Activated CD8-positive, alpha-beta T cell treated with anti-CD3 and anti-CD28 coated beads, Interleukin-2, amount 10 ng/mL, durations not matched to agents 7 days and 5 days (primary cell): ENCODE results near the gene CAMK2D. TPM values are rescaled to one million over a fixed set of nuclear protein-coding genes. Genes with fewer than 3 reads are reported as not detected.

Source experiments
- ATAC-seq: fragments of 150-1000 bp; cut with Tn5 transposase; one replicate; pipeline ENCODE4 v1.10.0; 2021; ENCODE audit warnings: moderate library complexity
- CTCF ChIA-PET: fragments of 350-600 bp; sonication (Branson Sonifier 250); formaldehyde crosslinking; loops from one replicate; lab custom pipeline; 2021; ENCODE audit warnings: antibody characterized with exemption; lab: Charles Lee
- POLR2A ChIA-PET: fragments of 350-600 bp; sonication (Branson Sonifier 250); formaldehyde crosslinking; loops from one replicate; lab custom pipeline; 2021; ENCODE audit warnings: antibody characterized with exemption; lab: Charles Lee
- DNase-seq: peaks from one replicate; pipeline ENCODE4 v3.0.0-alpha.2; 2020
- H3K27ac Mint-ChIP-seq: one replicate; pipeline ENCODE4 v1.8.0; 2021; ENCODE audit warnings: mild to moderate bottlenecking, mixed read lengths
- H3K27me3 Mint-ChIP-seq: one replicate; pipeline ENCODE4 v1.8.0; 2021; ENCODE audit warnings: low read depth, mixed read lengths
- H3K36me3 Mint-ChIP-seq: one replicate; pipeline ENCODE4 v1.8.0; 2021; ENCODE audit warnings: low read depth, mixed read lengths
- H3K4me1 Mint-ChIP-seq: one replicate; pipeline ENCODE4 v1.8.0; 2021; ENCODE audit warnings: low read depth, mixed read lengths
- H3K4me3 Mint-ChIP-seq: one replicate; pipeline ENCODE4 v1.8.0; 2021; ENCODE audit warnings: mild to moderate bottlenecking, mixed read lengths
- H3K9me3 Mint-ChIP-seq: one replicate; pipeline ENCODE4 v1.8.0; 2022; ENCODE audit warnings: mixed read lengths; ENCODE audit not compliant: insufficient read depth
- total RNA-seq, 2 experiments: library from RNA; stranded (reverse); gene quantifications; one replicate each; pipeline ENCODE4 v1.2.3, GENCODE V29; 2021

The CAMK2D gene
- total RNA-seq, 2 experiments from 2014 or later, result 30.7 to 31.1 TPM

GRCh38 chr4:113762186-113763028 lies 869 bp upstream of the CAMK2D start:
- Mint-ChIP-seq H3K36me3 (peaks cover 17% of the 10 kb centered on the region), H3K4me1 (peaks cover 32% of the 10 kb centered on the region), H3K4me3 (peak overlapping the region; percentile 93), H3K9me3 (no peaks in the 10 kb centered on the region), H3K27ac (peak overlapping the region; percentile 100), H3K27me3 (no peaks in the 10 kb centered on the region)
- peak; percentile 71 for ATAC-seq
- ChIA-PET CTCF (interaction anchor here (1.2 to 2.0 kb wide), 2 partner anchors 11 to 215 kb away, joined by 3 to 9 read pairs; no protein-coding TSS in a partner anchor), POLR2A (interaction anchor here (0.6 to 1.8 kb wide), 8 partner anchors 9 to 933 kb away, joined by 3 to 7 read pairs (median 3); no protein-coding TSS in a partner anchor)
- peak; percentile 100 for DNase-seq

DNA sequence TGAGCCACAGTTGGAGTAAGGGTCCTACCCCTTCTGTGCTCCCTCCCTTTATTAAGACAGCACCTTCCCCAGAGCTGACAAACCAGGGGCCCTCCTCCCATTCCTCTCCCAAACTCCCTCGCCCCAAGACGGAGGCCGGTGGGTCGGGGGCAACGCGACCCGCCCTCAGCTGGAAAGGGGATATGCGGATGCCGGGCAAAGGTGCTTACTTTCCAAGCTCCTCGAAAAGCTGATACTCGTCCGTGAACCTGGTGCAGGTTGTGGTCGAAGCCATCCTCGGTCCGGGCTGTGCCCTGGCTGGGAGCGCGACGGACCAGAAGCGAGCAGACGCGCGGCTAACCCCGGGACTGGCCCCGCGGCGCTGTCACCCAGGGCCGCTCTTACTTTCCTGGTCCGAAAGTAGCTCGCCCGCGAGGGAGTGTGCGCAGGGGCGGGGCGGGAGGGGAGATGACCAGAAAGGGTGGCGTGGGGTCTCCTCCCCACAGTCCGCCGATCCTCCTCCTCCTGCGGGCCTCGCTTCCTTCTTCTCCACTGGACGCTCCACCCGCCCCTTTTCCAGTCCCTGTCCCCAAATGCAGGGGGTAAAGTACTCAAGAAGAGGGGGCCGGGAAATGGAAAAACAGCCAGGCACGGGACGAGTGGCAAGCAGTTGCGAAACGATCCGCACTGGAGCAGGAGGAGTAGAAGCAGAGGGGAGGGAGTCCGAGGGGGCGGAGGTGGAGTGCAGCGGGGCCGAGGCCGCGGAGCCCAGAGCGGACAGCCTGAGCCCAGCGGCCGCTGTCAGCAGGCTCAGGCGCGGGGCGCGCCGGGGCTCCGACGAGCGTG lies 531 bp downstream of the CAMK2D start:
- peaks cover 37% of the 10 kb centered on the region for H3K4me1 Mint-ChIP-seq
- ChIA-PET CTCF (interaction anchor here (0.7 to 1.5 kb wide), 7 partner anchors 76 to 366 kb away, joined by 3 to 7 read pairs (median 3); no protein-coding TSS in a partner anchor), POLR2A (interaction anchor here (0.7 to 2.4 kb wide), 8 partner anchors 9 to 213 kb away, joined by 3 to 10 read pairs (median 4); no protein-coding TSS in a partner anchor)
- peaks cover 25% of the 10 kb centered on the region for H3K36me3 Mint-ChIP-seq
- H3K4me3 Mint-ChIP-seq, result peak overlapping the region; percentile 93
- no peaks in the 10 kb centered on the region for H3K9me3 Mint-ChIP-seq
- peak overlapping the region; percentile 100 for H3K27ac Mint-ChIP-seq
- DNase-seq, result peak; percentile 57
- H3K27me3 Mint-ChIP-seq, result no peaks in the 10 kb centered on the region
- peak; percentile 34 for ATAC-seq

DNA sequence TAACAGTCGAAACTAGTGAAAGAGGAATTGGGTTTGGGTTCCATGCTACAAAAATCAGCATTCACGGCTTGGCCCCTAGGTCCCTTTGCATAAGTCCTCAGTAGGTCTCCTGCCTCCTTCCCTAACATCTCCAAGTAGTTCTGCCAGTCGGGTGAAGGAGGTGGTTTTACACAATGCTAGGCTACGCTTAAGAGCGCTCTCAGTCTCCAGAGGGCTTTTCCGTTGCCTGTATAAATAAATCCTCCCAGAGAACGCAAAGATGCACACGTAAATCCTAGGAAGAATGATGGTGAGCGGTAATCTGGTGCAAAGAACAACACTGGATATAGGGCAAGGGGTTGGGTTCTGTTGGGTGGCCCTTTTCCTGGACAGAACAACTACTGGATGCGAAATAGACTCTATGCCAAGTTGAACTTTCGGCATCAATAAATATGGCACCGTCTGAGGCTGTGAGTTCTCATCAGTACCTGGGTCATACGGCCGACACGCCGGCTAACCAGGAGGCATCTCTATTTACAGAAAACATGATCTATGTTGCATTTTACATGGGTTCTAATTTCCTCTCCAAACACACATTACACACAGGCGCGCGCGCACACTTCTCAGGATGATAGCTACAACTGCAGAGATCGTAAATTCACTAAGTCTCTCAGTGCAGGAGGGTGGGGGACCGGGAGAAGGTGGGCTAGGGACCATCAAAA lies 1.3 kb downstream of the CAMK2D start:
- H3K4me3 Mint-ChIP-seq, result peak overlapping the region; percentile 93
- ATAC-seq (no peak), DNase-seq (peak; percentile 50)
- peaks cover 41% of the 10 kb centered on the region for H3K4me1 Mint-ChIP-seq
- ChIA-PET POLR2A (interaction anchor here (0.7 to 2.4 kb wide), 9 partner anchors 8 to 213 kb away, joined by 3 to 10 read pairs (median 4); no protein-coding TSS in a partner anchor), CTCF (interaction anchor here (0.6 to 1.7 kb wide), 9 partner anchors 76 to 366 kb away, joined by 3 to 7 read pairs (median 3); no protein-coding TSS in a partner anchor)
- H3K27me3 Mint-ChIP-seq, result no peaks in the 10 kb centered on the region
- no peaks in the 10 kb centered on the region for H3K9me3 Mint-ChIP-seq
- peak overlapping the region; percentile 100 for H3K27ac Mint-ChIP-seq
- H3K36me3 Mint-ChIP-seq, result peaks cover 31% of the 10 kb centered on the region

- DNase-seq (no peak), ATAC-seq (no peak)
- peak overlapping the region; percentile 93 for H3K4me3 Mint-ChIP-seq
- H3K4me1 Mint-ChIP-seq, result peaks cover 44% of the 10 kb centered on the region
- no peaks in the 10 kb centered on the region for H3K27me3 Mint-ChIP-seq
- POLR2A ChIA-PET, result interaction anchor here (0.8 to 2.4 kb wide), 3 partner anchors 75 to 212 kb away, joined by 3 to 10 read pairs (median 5); no protein-coding TSS in a partner anchor
- no peaks in the 10 kb centered on the region for H3K9me3 Mint-ChIP-seq
- CTCF ChIA-PET, result interaction anchor here (0.6 to 1.7 kb wide), 3 partner anchors 177 to 212 kb away, joined by 3 to 7 read pairs (median 3); no protein-coding TSS in a partner anchor
- peak overlapping the region; percentile 100 for H3K27ac Mint-ChIP-seq
- H3K36me3 Mint-ChIP-seq, result peaks cover 35% of the 10 kb centered on the region
Observed at GRCh38 chr4:113759696-113760093, 1.8 kb downstream of the CAMK2D start.

DNA sequence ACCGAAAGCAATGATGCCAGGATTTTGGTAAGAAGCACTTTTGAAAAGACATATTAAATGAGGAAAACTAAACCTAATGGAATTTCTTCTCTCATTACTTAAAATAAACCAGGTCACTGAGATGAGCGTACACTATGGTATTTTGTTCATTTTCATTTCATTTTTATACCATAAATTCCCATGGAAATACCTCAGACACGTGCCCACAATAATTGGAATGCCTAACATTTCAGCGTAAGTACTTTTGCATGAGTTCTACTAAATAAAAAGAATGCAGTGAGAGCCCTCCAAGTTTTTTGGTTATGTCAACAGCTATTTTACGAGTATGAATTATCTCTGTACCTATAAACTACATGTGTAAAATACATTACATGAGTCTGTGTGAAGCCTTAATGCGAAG lies 3.2 kb downstream of the CAMK2D start:
- ChIA-PET CTCF (interaction anchor here (0.9 to 1.7 kb wide), 5 partner anchors 19 to 211 kb away, joined by 3 to 8 read pairs (median 3); no protein-coding TSS in a partner anchor), POLR2A (interaction anchor here (0.8 to 1.0 kb wide), 2 partner anchors 74 to 78 kb away, joined by 3 to 4 read pairs; no protein-coding TSS in a partner anchor)
- H3K27me3 Mint-ChIP-seq, result no peaks in the 10 kb centered on the region
- ATAC-seq (no peak), DNase-seq (no peak)
- peak overlapping the region; percentile 93 for H3K4me3 Mint-ChIP-seq
- H3K9me3 Mint-ChIP-seq, result no peaks in the 10 kb centered on the region
- H3K36me3 Mint-ChIP-seq, result peaks cover 37% of the 10 kb centered on the region
- peak overlapping the region; percentile 70 for H3K27ac Mint-ChIP-seq
- peaks cover 44% of the 10 kb centered on the region for H3K4me1 Mint-ChIP-seq

- Mint-ChIP-seq H3K36me3 (peaks cover 42% of the 10 kb centered on the region), H3K4me1 (peaks cover 42% of the 10 kb centered on the region), H3K27ac (peak overlapping the region; percentile 70), H3K9me3 (no peaks in the 10 kb centered on the region), H3K27me3 (no peaks in the 10 kb centered on the region), H3K4me3 (peak overlapping the region; percentile 93)
- DNase-seq (no peak), ATAC-seq (no peak)
- POLR2A ChIA-PET, result interaction anchor here (1.0 kb wide), 1 partner anchor 210 kb away, joined by 3 read pairs; no protein-coding TSS in a partner anchor
- CTCF ChIA-PET, result interaction anchor here (1.0 kb wide), 1 partner anchor 121 kb away, joined by 4 read pairs; no protein-coding TSS in a partner anchor
Observed at GRCh38 chr4:113757486-113757885, 4.1 kb downstream of the CAMK2D start.

- no peak for DNase-seq
- peak overlapping the region; percentile 19 for H3K4me3 Mint-ChIP-seq
- POLR2A ChIA-PET, result no interaction called here
- peaks cover 45% of the 10 kb centered on the region for H3K4me1 Mint-ChIP-seq
- peak overlapping the region; percentile 43 for H3K27ac Mint-ChIP-seq
- H3K36me3 Mint-ChIP-seq, result peaks cover 47% of the 10 kb centered on the region
- peak; percentile 24 for ATAC-seq
- CTCF ChIA-PET, result interaction anchor here (0.9 kb wide), 2 partner anchors 208 to 361 kb away, joined by 3 to 4 read pairs; no protein-coding TSS in a partner anchor
- no peaks in the 10 kb centered on the region for H3K9me3 Mint-ChIP-seq
- H3K27me3 Mint-ChIP-seq, result no peaks in the 10 kb centered on the region
Observed at GRCh38 chr4:113756005-113756410, 5.5 kb downstream of the CAMK2D start.

- POLR2A ChIA-PET, result interaction anchor here (0.6 kb wide), 1 partner anchor 66 kb away, joined by 3 read pairs; no protein-coding TSS in a partner anchor
- CTCF ChIA-PET, result interaction anchor here (1.2 kb wide), 1 partner anchor 203 kb away, joined by 5 read pairs; no protein-coding TSS in a partner anchor
- no peaks in the 10 kb centered on the region for H3K9me3 Mint-ChIP-seq
Observed at GRCh38 chr4:113750734-113751133, 10.8 kb downstream of the CAMK2D start.

DNA sequence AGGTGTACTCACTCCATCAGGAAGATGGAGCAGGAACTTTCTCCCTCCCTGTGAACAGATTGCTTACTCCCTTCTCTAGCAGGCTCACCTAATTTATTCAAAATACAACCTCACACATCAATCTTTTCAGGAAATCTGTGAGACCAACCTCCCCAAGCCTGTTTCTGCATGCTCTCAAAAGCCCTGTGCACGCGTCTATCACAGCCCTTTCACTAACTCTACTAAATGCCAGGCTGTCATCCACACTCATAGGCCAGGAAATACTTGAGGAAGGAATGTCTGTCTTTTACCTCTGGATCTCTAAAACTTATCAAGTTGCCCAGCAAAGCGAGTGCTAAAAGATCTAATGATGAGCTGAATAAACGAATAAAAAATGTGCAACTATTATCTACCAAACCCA lies 11.2 kb downstream of the CAMK2D start:
- Mint-ChIP-seq H3K4me3 (no peak overlapping the region), H3K27ac (no peak overlapping the region), H3K36me3 (peaks cover 44% of the 10 kb centered on the region), H3K4me1 (peaks cover 19% of the 10 kb centered on the region), H3K9me3 (no peaks in the 10 kb centered on the region), H3K27me3 (no peaks in the 10 kb centered on the region)
- ATAC-seq (no peak), DNase-seq (no peak)
- POLR2A ChIA-PET, result no interaction called here
- CTCF ChIA-PET, result interaction anchor here (1.2 kb wide), 1 partner anchor 202 kb away, joined by 5 read pairs; no protein-coding TSS in a partner anchor

More at GRCh38 chr4:113750734-113751133, 10.8 kb downstream of the CAMK2D start:
- DNase-seq (no peak), ATAC-seq (no peak)
- Mint-ChIP-seq H3K27ac (no peak overlapping the region), H3K4me1 (peaks cover 23% of the 10 kb centered on the region), H3K4me3 (no peak overlapping the region), H3K27me3 (no peaks in the 10 kb centered on the region), H3K36me3 (peaks cover 47% of the 10 kb centered on the region)

DNA sequence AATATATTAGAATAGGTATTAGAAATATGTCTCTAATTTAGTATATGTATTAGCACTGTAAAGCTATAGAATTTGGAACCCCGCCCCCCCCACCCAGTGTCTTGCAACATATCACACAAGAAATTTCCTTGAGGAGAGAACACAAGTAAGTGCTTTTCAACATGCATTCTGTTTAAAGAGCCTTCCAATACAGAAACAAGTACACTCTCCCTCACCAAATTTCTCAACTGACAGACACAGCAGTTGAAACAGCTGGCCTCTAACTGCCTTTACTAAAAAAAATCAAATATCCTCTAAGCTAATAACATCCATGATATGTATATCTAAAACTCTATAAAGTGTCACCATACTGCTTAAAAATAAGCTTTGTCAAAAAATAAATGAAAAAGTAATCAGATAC lies 12.4 kb downstream of the CAMK2D start:
- Mint-ChIP-seq H3K4me1 (peaks cover 15% of the 10 kb centered on the region), H3K27ac (no peak overlapping the region), H3K27me3 (no peaks in the 10 kb centered on the region), H3K36me3 (peaks cover 38% of the 10 kb centered on the region), H3K9me3 (no peaks in the 10 kb centered on the region), H3K4me3 (no peak overlapping the region)
- POLR2A ChIA-PET, result interaction anchor here (0.6 kb wide), 1 partner anchor 112 kb away, joined by 3 read pairs; no protein-coding TSS in a partner anchor
- CTCF ChIA-PET, result interaction anchor here (0.9 to 1.0 kb wide), 2 partner anchors 21 to 113 kb away, joined by 3 read pairs; no protein-coding TSS in a partner anchor
- DNase-seq (no peak), ATAC-seq (no peak)
